NCI-H82 (cell line): ENCODE data around the gene WNT9B.
"Not testable (repeated sequence)": the region's sequence is repeated elsewhere in the genome, so short reads cannot be mapped to it uniquely, and the experiment has no call there.

Experiments
- DNase-seq: peaks from one replicate; lab custom pipeline; 2025; lab: John Stamatoyannopoulos, UW

Gene WNT9B

DNA sequence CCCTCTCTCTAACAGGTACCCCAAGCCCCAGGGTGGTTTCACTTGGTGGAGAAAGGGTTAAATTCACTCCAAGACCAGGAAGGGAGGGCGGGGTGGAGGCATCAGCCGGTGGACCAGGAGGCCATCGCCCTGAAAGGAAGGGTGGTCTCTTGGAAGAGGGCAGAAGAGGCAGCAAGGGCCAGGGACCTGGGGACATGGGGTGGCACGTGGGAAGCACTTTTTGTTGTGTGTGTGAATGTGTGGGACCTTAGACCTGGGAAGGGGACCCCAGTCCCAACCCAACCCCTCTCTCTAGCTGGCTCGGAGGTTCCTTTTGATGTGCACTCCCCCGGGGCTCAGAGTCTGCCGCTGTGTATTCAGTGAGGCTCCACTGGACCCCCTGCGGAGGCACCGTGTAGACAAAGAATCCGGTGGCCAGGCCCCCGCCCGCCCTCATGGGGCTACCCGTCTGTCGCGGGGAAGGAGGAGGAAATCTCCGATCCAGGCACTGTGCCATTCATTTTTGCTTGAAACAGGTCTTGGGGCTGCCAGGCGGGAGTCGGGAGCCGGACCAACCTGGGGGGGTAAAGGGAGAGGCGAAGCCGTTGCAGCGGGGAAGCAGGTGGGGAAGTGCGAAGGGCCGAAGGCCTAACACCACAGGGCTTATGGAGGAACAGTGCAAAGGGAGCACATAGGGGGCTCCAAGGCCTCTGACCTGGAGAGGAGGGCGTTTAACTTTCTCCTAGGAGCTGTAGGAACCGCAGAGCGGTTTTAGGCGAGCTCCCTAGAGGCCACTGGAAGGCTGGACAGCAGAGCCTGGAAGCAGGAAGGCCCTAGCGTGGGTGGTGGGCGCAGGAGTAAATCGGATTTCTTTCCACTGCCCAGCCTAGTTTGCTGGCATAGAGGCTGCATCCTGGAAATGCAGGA, 29.6 kb upstream of the WNT9B start:
- DNase-seq, result no peak

DNA sequence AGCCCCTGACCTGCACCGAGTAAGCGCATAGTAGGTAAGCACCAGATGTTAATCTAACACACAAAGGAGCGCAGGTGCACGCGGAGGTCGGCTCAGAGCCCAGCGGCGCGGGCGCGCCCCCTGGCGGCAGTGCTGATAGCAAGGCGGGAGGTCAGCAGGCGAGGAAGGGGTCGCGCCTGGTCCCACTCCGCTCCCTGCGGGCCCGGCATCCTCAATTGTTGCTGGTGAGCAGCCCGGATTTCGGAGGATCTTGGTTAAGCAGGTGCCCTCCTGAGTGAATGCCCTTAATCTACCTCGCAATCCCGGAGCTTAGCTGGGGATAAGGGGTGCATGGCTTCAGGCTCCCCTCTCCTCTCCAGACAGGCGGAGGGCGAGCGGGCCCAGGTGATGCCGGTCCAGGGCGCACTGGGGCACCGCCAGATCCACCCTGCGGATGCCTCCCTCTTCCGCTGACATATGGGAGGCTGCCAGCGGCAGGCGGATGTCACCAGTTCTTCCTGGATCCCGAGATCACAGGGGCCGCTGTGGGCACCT, 28.9 kb upstream of the WNT9B start:
- DNase-seq, result peak; percentile 63

DNA sequence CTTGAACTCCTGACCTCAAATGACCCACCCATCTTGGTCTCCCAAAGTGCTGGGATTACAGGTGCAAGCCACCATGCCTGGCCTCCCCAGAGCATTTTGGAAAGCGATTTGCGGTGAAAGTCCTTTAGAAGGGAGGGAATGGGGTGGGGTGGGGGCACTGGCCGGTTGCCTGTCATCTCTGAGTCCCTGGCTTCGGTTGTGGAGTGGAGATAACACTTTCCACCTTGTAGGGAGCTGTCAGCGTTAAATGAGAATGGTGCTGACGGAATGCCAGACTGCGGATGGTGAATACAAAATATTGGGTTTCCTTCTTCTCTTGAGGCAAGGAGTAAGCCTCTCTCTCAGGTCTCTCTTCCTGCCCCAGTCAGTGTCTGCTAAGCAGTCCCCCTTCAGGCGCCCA, 27.7 kb upstream of the WNT9B start:
- no peak for DNase-seq

DNA sequence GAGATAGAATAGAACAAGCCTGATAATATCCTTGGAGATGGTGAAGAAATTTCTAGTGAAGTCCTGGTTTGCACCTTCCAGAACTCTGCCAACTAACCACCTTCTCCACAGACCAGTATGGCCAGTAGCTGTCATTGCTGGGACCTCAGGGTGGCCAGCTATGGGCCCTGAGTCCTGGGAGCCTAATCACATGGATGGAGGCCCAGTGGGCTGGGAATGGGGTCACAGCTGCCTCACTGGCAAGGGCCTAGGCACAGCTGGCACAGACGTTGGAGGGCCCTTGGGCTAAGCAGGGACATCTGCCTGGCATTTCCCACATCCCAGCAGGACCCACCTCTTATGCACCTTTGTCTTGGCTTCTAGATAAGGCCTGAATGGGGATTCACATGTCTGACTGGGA, 25.3 kb upstream of the WNT9B start:
- DNase-seq, result no peak

DNA sequence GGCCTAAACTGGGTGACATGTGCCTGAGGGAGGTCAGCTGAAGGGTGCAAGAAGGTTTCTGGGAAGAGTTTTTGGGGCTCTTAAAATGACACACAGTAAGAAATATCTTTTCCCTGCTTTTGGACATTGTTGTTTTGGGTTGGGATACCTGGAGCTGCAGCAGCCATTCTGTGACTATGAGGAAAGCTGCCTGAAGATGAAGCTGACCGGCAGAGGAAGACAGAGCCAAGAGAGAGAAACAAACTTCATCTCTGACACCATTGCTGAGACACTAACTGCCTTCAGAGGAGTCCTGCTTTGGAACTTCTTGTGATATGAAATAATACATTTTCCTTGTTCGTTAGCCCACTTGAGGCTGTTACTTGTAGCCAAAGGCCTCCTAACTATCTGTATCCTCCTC, 24.1 kb upstream of the WNT9B start:
- no peak for DNase-seq

DNA sequence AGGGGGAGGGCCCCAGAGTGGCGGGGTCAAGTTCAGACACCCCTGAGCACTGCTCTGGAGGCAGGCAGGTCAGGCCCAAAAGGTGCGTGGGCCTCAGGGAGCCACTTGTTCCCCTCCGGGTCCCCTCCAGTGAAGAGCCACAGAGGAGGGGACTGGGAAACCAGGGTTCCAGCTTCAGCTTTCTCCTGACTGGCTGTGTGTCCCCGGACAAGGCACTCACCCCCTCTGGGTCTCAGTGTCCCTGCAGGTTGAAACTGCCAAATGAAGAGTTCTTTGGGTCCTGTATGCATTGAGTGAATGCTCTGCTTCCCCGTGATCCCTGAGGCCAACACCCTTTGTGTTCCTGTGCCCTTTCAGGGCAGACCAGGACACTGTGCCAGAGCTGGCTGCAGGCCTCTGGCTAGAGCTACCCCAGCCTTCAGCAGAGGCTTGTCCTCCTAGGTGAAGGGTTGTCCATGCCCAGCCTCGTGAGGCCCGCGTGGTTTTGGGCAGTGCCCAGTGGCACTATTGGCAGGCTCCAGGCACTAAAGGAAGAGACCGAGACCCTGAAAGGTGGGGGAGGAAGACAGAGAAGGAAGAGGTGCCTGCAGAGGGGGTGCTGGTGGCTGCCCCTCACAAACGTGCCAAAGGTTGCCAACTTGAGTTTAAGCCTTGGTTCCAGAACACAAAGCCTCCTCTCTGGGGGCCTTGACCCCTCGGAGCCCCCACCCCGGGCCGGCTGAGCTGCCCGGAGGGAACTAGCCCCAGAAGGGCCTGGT, 19.6 kb upstream of the WNT9B start:
- no peak for DNase-seq

DNA sequence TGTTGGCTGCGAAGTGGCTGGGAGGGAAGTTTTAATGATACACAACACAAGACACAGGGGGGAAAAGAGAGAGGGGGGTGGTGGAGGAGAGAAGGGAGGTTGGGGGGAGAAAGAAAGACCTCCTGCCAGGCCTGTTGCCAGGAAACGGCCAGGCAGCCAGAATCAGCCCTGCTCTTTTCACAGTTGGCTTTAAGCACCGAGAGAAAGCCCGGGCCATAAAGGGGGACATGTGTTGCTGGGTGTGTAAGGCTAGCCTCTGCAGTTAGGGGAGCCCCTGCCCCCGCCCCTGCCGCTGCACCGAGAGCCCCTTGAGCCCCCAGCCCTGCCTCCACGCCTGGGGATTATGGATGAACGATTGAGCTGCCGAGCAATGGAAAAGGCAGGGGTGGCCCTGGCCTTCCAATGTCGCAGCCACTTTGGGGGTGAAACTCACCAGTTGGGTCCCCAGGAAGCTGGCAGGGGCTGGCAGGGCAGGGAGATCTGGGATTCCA, 19.0 kb upstream of the WNT9B start:
- DNase-seq, result no peak

DNA sequence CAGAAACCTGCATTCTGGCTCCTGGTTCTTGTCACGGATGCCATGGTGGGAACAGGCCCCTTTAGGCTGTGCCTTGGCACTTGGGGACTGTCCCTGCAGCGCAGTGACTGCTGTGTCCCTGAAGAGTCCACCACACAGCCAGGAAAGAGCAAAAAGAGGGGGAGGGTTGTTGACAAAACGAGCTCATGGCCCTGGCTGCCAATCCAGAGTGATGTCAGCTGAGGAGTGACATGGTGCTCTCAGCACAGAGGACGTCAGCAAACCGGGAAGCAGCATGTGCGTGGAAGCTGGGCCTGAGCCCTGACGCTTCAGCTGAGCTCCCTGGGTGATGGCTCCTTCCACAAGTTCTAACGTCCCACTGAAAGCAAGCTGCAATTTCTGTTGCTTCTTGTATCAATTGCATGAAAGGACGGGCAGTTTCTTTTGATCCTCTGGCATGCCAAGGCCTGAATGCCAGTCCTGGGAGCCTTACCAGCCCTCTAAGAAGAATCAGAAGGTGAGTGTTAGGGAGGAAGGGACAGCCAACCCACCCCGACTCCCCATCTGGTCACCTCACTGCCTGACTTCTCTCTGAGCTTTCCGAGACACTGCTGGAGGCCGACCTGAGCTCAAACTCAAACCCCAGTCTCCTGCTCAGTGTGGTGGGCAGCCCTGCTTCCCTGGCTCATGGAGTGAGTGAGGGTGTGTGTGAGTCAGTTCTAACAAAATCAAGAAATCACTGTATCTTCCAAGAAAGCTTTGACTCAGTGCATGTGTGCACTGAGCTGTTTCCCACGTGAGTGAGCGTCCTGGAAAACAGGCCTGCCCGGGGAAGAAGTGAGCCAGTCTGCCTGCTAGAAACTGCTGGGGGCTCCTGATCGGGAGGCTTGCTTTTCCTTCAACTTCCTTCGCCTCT, 18.2 kb upstream of the WNT9B start:
- no peak for DNase-seq

DNA sequence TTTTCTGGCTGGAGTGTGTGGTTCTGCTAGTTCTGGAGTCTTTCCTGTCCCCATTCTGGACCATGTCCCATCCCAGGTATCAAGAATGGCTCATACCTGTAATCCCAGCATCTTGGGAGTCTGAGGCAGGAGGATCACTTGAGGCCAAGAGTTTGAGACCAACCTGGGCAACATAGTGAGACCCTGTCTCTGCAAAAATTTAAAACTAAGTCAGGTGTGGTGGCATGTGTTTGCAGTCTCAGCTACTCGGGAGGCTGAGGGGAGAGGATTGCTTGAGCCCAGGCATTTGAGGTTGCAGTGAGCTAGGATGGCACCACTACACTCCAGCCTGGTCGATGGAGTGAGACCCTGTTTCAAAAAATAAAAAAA, 17.6 kb upstream of the WNT9B start:
- DNase-seq, result no peak

DNA sequence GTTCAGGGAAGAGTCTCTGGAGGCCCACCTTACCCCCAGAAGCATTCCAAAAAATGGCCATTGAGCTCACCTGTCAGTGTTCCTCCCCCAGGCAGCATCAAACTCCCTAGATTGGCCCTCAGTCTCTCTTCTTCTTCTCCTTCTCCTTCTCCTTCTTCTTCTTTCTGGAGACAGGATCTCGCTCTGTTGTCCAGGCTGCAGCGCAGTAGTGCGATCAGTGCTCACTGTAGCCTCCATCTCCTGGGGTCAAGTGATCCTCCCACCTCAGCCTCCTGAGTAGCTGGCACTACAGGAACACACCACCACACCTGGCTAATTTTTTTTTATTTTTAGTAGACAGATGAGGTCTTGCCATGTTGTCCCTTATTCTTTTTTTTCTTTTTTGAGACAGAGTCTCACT, 16.5 kb upstream of the WNT9B start:
- DNase-seq, result no peak

DNA sequence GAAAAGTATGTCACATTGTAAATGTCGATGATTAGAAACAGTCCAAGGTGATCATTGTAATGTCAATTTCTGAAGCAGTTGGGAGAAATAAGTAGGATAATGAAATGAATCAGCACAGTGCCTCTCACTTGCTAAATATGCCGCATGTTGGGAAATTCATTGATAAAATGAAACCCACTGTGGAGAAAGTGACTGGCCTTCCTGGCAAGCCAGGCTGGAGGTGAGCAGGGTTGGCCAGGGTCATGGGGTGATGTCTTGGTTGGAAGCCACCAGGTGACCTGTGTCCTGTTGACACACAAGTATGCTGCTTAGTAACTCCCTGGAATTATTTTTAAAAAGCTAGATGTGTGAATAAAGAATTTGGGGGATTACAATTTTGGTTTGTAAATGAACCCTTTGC, 14.9 kb upstream of the WNT9B start:
- DNase-seq, result no peak

DNA sequence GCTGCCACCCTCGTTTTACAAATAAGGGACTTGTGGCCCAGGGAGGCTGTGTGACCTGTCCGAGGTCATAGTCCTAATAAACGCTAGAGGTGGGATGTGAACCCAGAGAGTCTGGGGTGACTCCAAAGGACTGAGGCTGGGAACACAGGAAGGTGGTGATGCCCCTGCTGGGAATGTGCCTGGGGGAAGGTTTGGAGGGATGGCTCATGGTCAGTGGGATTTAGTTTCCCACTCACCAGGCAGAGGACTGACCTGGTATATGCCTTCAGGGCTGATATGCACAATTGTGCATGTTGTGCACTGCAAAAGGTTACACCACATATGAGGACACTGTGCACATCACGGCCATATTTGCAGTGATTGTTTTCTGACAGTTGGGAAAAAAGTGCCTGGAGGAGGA, 13.9 kb upstream of the WNT9B start:
- DNase-seq, result no peak

DNA sequence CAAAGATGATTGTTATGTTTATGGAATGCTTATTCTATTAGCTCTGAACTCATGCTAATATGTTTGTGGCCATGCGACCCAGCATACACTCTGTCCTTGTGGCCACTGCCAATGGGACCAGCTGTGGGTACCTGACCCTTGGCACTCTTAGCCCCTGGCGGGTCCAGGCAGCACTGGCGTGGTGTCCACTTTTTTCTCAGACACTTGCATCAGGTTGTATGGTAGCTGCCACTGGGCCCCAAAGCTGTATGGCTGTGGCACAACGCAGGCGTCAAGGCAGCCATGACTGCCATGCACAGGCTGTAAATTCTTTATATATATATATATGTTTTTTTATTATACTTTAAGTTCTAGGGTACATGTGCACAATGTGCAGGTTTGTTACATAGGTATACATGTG, 12.2 kb upstream of the WNT9B start:
- no peak for DNase-seq

DNA sequence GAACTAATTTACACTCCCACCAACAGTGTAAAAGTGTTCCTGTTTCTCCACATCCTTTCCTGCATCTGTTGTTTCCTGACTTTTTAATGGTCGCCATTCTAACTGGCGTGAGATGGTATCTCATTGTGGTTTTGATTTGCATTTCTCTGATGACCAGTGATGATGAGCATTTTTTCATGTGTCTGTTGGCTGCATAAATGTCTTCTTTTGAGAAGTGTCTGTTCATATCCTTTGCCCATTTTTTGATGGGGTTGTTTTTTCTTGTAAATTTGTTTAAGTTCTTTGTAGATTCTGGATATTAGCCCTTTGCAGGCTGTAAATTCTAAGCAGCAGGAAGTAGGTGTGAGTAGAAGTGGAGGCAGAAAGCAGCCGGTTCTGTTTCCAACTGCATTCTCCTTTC, 10.8 kb upstream of the WNT9B start:
- not testable (repeated sequence) for DNase-seq

DNA sequence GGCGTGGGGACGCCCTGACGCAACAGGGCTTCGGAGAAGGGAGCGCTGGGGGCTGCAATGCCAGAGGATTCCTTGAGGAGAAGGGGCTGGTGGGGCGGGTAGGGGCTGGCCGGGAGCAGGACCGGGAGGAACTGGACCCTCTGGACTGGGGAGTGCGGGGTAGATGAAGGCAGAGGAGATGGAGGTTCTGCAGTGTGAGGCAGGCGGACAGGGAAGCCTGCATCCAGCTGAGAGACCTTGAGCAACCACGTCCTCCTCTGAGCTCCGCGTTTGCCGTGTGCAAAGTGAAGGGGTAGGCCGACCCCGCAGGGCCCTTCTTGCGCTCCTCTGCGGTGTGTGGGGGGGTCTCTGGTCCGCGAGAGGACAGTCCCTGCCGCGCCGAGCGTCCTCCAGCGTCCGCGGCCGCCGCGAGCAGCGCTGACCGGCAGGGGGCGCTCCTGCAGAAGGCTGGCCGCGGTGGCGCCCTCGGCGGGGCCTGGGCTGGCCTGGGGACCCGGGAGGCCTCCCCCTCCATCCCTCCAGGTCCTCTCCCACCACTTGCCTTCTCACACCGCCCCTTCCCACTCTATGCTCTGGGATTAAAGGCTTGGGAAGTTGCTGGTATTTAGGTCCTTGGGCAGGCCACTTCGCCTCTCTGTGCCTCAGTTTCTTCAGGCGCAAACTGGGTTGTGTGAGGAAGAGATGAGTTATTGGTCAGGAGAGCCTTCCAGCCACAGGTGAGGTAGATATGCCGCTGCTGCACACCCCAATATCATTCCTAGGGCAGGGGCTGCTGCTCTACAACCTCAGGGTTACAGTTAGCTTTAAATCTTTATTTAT, 9.6 kb upstream of the WNT9B start:
- DNase-seq, result peak; percentile 51

DNA sequence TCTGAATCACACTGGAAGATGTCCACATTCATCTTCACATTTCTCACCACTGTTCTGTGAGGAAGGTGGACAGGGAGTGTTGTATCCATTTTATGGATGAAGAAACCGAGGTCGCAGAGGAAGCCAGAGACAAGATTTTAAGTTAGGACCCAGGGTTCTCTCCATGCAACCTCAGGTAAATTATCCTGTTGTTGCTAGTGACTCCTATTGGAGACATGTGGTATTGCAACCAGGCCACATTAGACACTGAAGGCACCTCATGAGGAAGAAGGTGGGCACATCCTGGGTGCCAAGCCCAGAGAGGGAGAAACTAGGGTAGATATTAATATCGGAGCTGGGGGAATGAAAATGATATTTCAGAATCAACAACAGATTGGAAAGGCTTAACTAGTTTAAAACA, 8.5 kb upstream of the WNT9B start:
- peak; percentile 18 for DNase-seq

DNA sequence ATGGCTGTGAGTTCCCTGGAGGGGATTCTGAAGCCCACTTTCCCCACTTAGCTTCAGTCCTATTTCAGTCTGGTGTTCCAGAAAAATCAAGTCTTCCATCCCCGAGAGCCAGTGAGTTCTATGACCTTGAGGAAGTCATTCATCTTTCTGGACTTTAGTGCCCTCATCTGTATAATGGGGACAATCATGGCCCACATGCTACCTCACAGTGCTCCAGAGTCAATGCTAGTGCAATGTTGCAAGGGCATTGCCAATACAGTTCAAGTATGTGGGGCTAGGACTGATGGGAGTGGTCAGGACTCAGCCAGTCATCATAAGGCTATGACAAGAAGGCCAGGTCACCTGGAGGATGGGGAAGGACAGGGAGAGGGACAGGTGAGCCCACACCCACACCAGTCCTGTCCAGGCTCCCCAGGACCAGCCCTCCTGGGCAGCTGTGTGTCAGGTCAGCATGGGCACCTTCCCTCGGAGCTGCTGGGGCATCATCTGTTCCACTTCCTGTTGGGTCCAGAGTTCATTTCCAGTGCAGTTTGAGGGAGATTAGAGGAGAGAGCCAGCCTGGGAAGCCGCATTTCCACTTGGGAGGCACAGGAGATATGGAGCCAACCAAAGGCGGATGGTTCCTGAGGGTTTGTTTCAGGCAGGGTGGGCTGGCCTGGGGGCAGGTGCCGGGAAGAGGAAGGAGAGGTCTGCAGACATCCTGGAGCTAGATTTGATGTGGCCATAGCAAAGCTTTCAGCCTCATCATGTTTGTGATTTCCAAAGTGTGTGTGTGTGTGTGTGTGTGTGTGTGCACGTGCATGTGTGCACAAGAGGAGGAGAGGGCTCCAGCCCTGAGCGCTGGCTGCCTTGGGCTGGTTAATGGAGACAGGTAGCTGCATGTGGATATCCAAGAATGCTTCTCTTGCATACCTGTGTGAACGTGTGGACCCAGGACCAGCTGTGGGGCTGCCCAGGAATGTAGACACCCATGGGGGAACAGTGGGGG, 3.9 kb upstream of the WNT9B start:
- no peak for DNase-seq

DNA sequence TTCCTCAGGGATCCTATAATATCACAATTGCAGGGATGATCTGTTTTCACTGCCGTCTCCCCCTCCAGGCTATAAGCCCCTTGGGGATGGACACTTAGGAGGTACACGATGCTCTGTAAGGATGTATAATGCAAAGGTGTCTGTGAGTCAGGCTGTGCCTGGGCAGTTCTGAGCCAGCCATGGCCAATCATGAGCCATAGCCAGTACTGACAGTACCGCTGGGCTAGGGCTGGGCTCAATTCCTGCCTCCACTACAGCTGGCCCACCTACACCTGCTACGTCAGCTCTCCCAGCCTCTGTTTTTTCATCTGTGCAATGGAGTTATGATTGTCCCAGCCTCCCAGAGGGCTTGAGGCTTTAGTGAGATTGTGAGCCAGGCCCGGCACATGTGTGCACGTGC, 2.8 kb upstream of the WNT9B start:
- DNase-seq, result no peak

DNA sequence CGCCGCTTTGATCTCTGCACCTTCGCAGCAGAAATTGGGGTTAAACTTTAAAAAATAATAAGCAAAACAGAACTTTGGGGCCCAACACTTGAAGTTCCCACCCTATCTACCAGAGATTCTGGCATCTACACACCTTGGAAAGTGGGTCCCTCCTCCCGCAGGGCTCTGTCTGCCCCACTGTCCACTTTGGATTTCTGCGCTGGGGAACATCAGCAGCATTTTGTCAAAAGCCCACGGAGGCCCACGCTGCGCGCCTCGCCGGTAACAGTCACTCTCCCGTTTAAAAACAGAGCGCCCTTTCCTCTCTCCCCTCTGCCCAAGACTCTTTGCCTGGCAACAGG, 725 bp upstream of the WNT9B start:
- DNase-seq, result no peak

DNA sequence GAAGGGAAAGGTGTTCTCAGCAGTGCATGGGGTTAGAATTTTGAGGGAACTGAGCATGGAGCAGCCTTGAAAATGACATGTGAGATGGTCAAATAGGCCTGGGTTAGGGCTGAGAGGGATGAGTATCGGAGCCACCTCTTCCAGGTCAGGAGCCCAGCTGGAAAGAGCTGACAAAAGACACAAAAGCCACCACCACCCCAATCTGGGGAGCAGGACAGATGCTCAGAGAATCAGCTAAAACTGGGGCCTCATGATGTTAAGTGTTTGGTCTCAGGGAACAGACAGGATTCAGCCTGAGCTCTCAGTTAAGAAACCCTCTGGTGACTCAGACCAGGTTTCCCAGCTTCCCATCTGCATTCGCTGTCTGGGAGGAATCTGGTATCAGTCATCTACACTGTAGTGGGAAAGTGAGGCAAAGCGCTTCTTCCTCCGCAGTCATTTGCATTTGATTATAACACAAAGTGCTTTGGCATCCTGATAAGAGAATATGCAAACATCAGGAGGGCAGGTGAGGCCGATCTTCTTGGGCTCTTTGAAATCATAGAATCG, 2.6 kb downstream of the WNT9B start:
- no peak for DNase-seq
